HUES64 (cell line): ENCODE results near the gene XPC.
"Not testable (repeated sequence)": the region's sequence is repeated elsewhere in the genome, so short reads cannot be mapped to it uniquely, and the experiment has no call there.

Source experiments
- H3K27ac ChIP-seq: 2 replicates; pipeline ENCODE4 v1.7.0; 2013; ENCODE audit warnings: low read depth, low read length, inconsistent platforms
- H3K27me3 ChIP-seq: 2 replicates; pipeline ENCODE4 v1.6.1; 2013; ENCODE audit warnings: mild to moderate bottlenecking, low read length; ENCODE audit not compliant: insufficient read depth
- H3K36me3 ChIP-seq: 2 replicates; pipeline ENCODE4 v1.6.1; 2013; ENCODE audit warnings: mild to moderate bottlenecking, low read length; ENCODE audit not compliant: insufficient read depth
- H3K4me1 ChIP-seq: 2 replicates; pipeline ENCODE4 v1.6.1; 2013; ENCODE audit warnings: mild to moderate bottlenecking, low read length, moderate library complexity; ENCODE audit not compliant: insufficient read depth
- H3K4me3 ChIP-seq: 2 replicates; pipeline ENCODE4 v1.5.1; 2013; ENCODE audit warnings: mild to moderate bottlenecking, low read length, moderate library complexity
- H3K9ac ChIP-seq: 2 replicates; pipeline ENCODE4 v1.6.1; 2013; ENCODE audit warnings: mild to moderate bottlenecking, low read depth, low read length
- H3K9me3 ChIP-seq: 2 replicates; pipeline ENCODE4 v1.6.1; 2013; ENCODE audit warnings: low read depth, low read length; ENCODE audit not compliant: insufficient read depth
- WGBS: fragments of 150-250, 120-280 bp; methylation state at CpG from one replicate; pipeline ENCODE4 v1.1.7; 2013; ENCODE audit warnings: missing lambda C conversion rate; 5-methylcytosine and 5-hydroxymethylcytosine counted together

The XPC gene

GRCh38 chr3:14123308-14124222 lies 54.8 kb downstream of the XPC start:
- WGBS, result 44% methylated on average over 15 of the region's 15 CpGs
- Histone ChIP-seq H3K27me3 (no peaks in the 10 kb centered on the region), H3K9ac (peak overlapping the region; percentile 81), H3K4me1 (peaks cover 26% of the 10 kb centered on the region; the same call in 1 of the 2 replicates), H3K27ac (no peak overlapping the region; the same call in 1 of the 2 replicates), H3K9me3 (no peaks in the 10 kb centered on the region; the same call in 1 of the 2 replicates), H3K36me3 (peaks cover 30% of the 10 kb centered on the region), H3K4me3 (peak overlapping the region; percentile 95)

- WGBS, result 52% methylated on average over 3 of the region's 3 CpGs
- H3K27ac ChIP-seq, result peak overlapping the region; percentile 59; the same call in 1 of the 2 replicates
- no peaks in the 10 kb centered on the region; the same call in 1 of the 2 replicates for H3K9me3 ChIP-seq
- peak overlapping the region; percentile 23; the same call in 1 of the 2 replicates for H3K4me3 ChIP-seq
- H3K4me1 ChIP-seq, result peaks cover 26% of the 10 kb centered on the region; the same call in 1 of the 2 replicates
- peaks cover 18% of the 10 kb centered on the region for H3K36me3 ChIP-seq
- peak overlapping the region; percentile 10; the same call in 1 of the 2 replicates for H3K9ac ChIP-seq
- no peaks in the 10 kb centered on the region for H3K27me3 ChIP-seq
Observed at GRCh38 chr3:14122301-14122700, 56.1 kb downstream of the XPC start.

- Histone ChIP-seq H3K27ac (peak overlapping the region; percentile 73; the same call in 1 of the 2 replicates), H3K27me3 (no peaks in the 10 kb centered on the region), H3K36me3 (peaks cover 18% of the 10 kb centered on the region), H3K4me3 (no peak overlapping the region; the same call in 1 of the 2 replicates), H3K4me1 (peaks cover 26% of the 10 kb centered on the region; the same call in 1 of the 2 replicates), H3K9ac (peak overlapping the region; percentile 10; the same call in 1 of the 2 replicates), H3K9me3 (no peaks in the 10 kb centered on the region; the same call in 1 of the 2 replicates)
- WGBS, result 31% methylated on average over 5 of the region's 5 CpGs
Observed at GRCh38 chr3:14121859-14122258, 56.5 kb downstream of the XPC start.

GRCh38 chr3:14120921-14121448 lies 57.4 kb downstream of the XPC start:
- H3K27ac ChIP-seq, result peak overlapping the region; percentile 73; the same call in 1 of the 2 replicates
- not testable (repeated sequence) for H3K9ac ChIP-seq, H3K27me3 ChIP-seq, H3K4me3 ChIP-seq, H3K9me3 ChIP-seq
- 94% methylated on average over 2 of the region's 2 CpGs for WGBS
- peaks cover 25% of the 10 kb centered on the region for H3K36me3 ChIP-seq
- peaks cover 21% of the 10 kb centered on the region; the same call in 1 of the 2 replicates for H3K4me1 ChIP-seq

- Histone ChIP-seq H3K4me1 (peaks cover 19% of the 10 kb centered on the region; the same call in 1 of the 2 replicates), H3K9ac (no peak overlapping the region), H3K9me3 (no peaks in the 10 kb centered on the region; the same call in 1 of the 2 replicates), H3K27me3 (no peaks in the 10 kb centered on the region), H3K36me3 (peaks cover 32% of the 10 kb centered on the region), H3K4me3 (no peak overlapping the region), H3K27ac (no peak overlapping the region)
- WGBS, result 92% methylated on average over 11 of the region's 11 CpGs
Observed at GRCh38 chr3:14120111-14120920, 58.1 kb downstream of the XPC start.

- H3K9ac ChIP-seq, result no peak overlapping the region
Observed at GRCh38 chr3:14119651-14120050, 58.8 kb downstream of the XPC start.

GRCh38 chr3:14118400-14119381 lies 59.7 kb downstream of the XPC start:
- Histone ChIP-seq H3K9me3 (no peaks in the 10 kb centered on the region; the same call in 1 of the 2 replicates), H3K4me3 (no peak overlapping the region), H3K36me3 (peaks cover 46% of the 10 kb centered on the region), H3K27me3 (no peaks in the 10 kb centered on the region), H3K27ac (no peak overlapping the region), H3K9ac (no peak overlapping the region), H3K4me1 (peaks cover 17% of the 10 kb centered on the region; the same call in 1 of the 2 replicates)
- WGBS, result 91% methylated on average over 13 of the region's 13 CpGs

More at GRCh38 chr3:14119651-14120050, 58.8 kb downstream of the XPC start:
- Histone ChIP-seq H3K4me1 (peaks cover 19% of the 10 kb centered on the region; the same call in 1 of the 2 replicates), H3K27ac (no peak overlapping the region), H3K9me3 (no peaks in the 10 kb centered on the region; the same call in 1 of the 2 replicates), H3K27me3 (no peaks in the 10 kb centered on the region), H3K36me3 (peaks cover 38% of the 10 kb centered on the region), H3K4me3 (no peak overlapping the region)
- 87% methylated on average over 2 of the region's 2 CpGs for WGBS

- peaks cover 12% of the 10 kb centered on the region; the same call in 1 of the 2 replicates for H3K4me1 ChIP-seq
- peaks cover 54% of the 10 kb centered on the region for H3K36me3 ChIP-seq
- no peak overlapping the region for H3K9ac ChIP-seq
- H3K27me3 ChIP-seq, result no peaks in the 10 kb centered on the region
- no peak overlapping the region for H3K27ac ChIP-seq
- H3K9me3 ChIP-seq, result no peaks in the 10 kb centered on the region; the same call in 1 of the 2 replicates
- WGBS, result 93% methylated on average over 10 of the region's 10 CpGs
- no peak overlapping the region for H3K4me3 ChIP-seq
Observed at GRCh38 chr3:14117468-14118399, 60.7 kb downstream of the XPC start.

- WGBS, result 94% methylated on average over 7 of the region's 7 CpGs
- Histone ChIP-seq H3K36me3 (peaks cover 45% of the 10 kb centered on the region), H3K27ac (no peak overlapping the region), H3K4me1 (no peaks in the 10 kb centered on the region), H3K4me3 (no peak overlapping the region), H3K9ac (no peak overlapping the region), H3K9me3 (no peaks in the 10 kb centered on the region), H3K27me3 (no peaks in the 10 kb centered on the region)
Observed at GRCh38 chr3:14113965-14114635, 64.3 kb downstream of the XPC start.
